HepG2 (cell line): Measurements from ENCODE around the gene SYNGR1. TPM values are rescaled to one million over a fixed set of nuclear protein-coding genes. Genes with fewer than 3 reads are reported as not detected.

Experiments
- ARNT ChIP-seq: fragments of 450-650 bp; IDR thresholded peaks from 2 replicates; pipeline ENCODE4 v1.6.1; 2017
- FOXK2 ChIP-seq: fragments of 450-650 bp; IDR thresholded peaks from 2 replicates; pipeline ENCODE4 v1.6.1; 2016
- HOXA5 ChIP-seq: sonication (generic); formaldehyde crosslinking; IDR thresholded peaks from 2 replicates; pipeline ENCODE4 v1.4.0; 2020; ENCODE audit warnings: missing genetic modification reagents
- JUN ChIP-seq: sonication (generic); formaldehyde crosslinking; IDR thresholded peaks from 2 replicates; pipeline ENCODE4 v1.4.0; 2020; ENCODE audit warnings: mild to moderate bottlenecking, missing genetic modification reagents
- KAT2B ChIP-seq: fragments of 150-350 bp; IDR thresholded peaks from 2 replicates; pipeline ENCODE4 v1.6.1; 2014; ENCODE audit warnings: low read depth, low read length, borderline replicate concordance
- NONO ChIP-seq, 2 experiments: fragments of 450-650 bp in 1 of 2; sonication (generic) in 1 of 2; formaldehyde crosslinking in 1 of 2; IDR thresholded peaks in 1 of 2; conservative IDR thresholded peaks in 1 of 2; 2 replicates each; pipeline versions ENCODE4 v1.6.1 to v1.8.0; 2017 to 2022; ENCODE audit warnings: mild to moderate bottlenecking in 1 of 2, missing genetic modification reagents in 1 of 2, moderate library complexity in 1 of 2
- SMAD1 ChIP-seq: sonication (generic); formaldehyde crosslinking; IDR thresholded peaks from 2 replicates; pipeline ENCODE4 v1.4.0; 2020; ENCODE audit warnings: missing genetic modification reagents, low read depth, mild to moderate bottlenecking, borderline replicate concordance
- SMAD3 ChIP-seq: sonication (generic); formaldehyde crosslinking; IDR thresholded peaks from 2 replicates; pipeline ENCODE4 v1.4.0; 2020; ENCODE audit warnings: missing genetic modification reagents
- TCF7L2 ChIP-seq: IDR thresholded peaks from 2 replicates; pipeline ENCODE4 v1.6.1; 2011; ENCODE audit warnings: mild to moderate bottlenecking, low read depth, low read length, moderate library complexity
- XBP1 ChIP-seq: sonication (generic); formaldehyde crosslinking; IDR thresholded peaks from 2 replicates; pipeline ENCODE4 v1.5.0; 2020; ENCODE audit warnings: missing genetic modification reagents
- ZFP1 ChIP-seq: IDR thresholded peaks from 2 replicates; pipeline ENCODE4 v1.6.1; 2016
- ZKSCAN5 ChIP-seq: sonication (generic); formaldehyde crosslinking; IDR thresholded peaks from 2 replicates; pipeline ENCODE4 v1.5.1; 2020; ENCODE audit warnings: mild to moderate bottlenecking, missing genetic modification reagents
- ZNF563 ChIP-seq: sonication (generic); formaldehyde crosslinking; IDR thresholded peaks from 2 replicates; pipeline ENCODE4 v1.8.0; 2022; ENCODE audit warnings: mild to moderate bottlenecking, moderate library complexity, missing genetic modification reagents
- ZNF614 ChIP-seq: IDR thresholded peaks from 2 replicates; pipeline ENCODE4 v1.6.1; 2018; ENCODE audit warnings: missing biosample characterization, missing genetic modification reagents, inconsistent platforms, borderline replicate concordance
- polyA plus RNA-seq, 8 experiments: library from polyadenylated mRNA; depleted of rRNA in 3 of 8; stranded (reverse) in 7 of 8; unstranded in 1 of 8; fragments of >200 nt; fragmentation: Illumina TruSeq in 4 of 8; extraction: Trizol in 4 of 8; gene quantifications; 2 replicates each; pipeline versions ENCODE4 v1.2.1 to v1.2.3, GENCODE V29; 2011 to 2016; ENCODE audit warnings: low read depth in 4 of 8, missing spikeins in 1 of 8, mixed read lengths in 1 of 8; ENCODE audit not compliant: insufficient read depth in 1 of 8
- total RNA-seq, 5 experiments: library from RNA; depleted of rRNA; stranded (reverse); fragments of >200 nt; fragmentation: Illumina TruSeq; extraction: Trizol; gene quantifications; 2 replicates each; pipeline ENCODE4 v1.2.3, GENCODE V29; 2016; ENCODE audit warnings: low read depth in 1 of 5
- TF ChIP-seq, protein P1 (sequence below): sonication (generic); formaldehyde crosslinking; IDR thresholded peaks from 2 replicates; pipeline ENCODE4 v1.4.0; 2020; ENCODE audit warnings: missing genetic modification reagents
- TF ChIP-seq, protein P2 (sequence below): sonication (generic); formaldehyde crosslinking; IDR thresholded peaks from 2 replicates; pipeline ENCODE4 v1.5.1; 2020; ENCODE audit warnings: mild to moderate bottlenecking, moderate library complexity, missing genetic modification reagents
- TF ChIP-seq, protein P3 (sequence below): sonication (generic); formaldehyde crosslinking; IDR thresholded peaks from 2 replicates; pipeline ENCODE4 v1.4.0; 2020; ENCODE audit warnings: missing genetic modification reagents
- TF ChIP-seq, protein P4 (sequence below): sonication (generic); formaldehyde crosslinking; IDR thresholded peaks from 2 replicates; pipeline ENCODE4 v1.5.0; 2020; ENCODE audit warnings: mild to moderate bottlenecking, missing genetic modification reagents
- TF ChIP-seq, protein P5 (sequence below): sonication (generic); formaldehyde crosslinking; IDR thresholded peaks from 2 replicates; pipeline ENCODE4 v1.5.0; 2020; ENCODE audit warnings: missing genetic modification reagents, mild to moderate bottlenecking, borderline replicate concordance
- TF ChIP-seq, protein P6 (sequence below): sonication (generic); formaldehyde crosslinking; IDR thresholded peaks from 2 replicates; pipeline ENCODE4 v1.5.0; 2020; ENCODE audit warnings: mild to moderate bottlenecking, missing genetic modification reagents, moderate library complexity

SYNGR1 gene
- total and polyA plus RNA-seq, 2 of the 13 experiments (the other 11 are each of a cell fraction or from before 2014, with no cell fraction given), result 0.27 to 2.7 TPM

DNA sequence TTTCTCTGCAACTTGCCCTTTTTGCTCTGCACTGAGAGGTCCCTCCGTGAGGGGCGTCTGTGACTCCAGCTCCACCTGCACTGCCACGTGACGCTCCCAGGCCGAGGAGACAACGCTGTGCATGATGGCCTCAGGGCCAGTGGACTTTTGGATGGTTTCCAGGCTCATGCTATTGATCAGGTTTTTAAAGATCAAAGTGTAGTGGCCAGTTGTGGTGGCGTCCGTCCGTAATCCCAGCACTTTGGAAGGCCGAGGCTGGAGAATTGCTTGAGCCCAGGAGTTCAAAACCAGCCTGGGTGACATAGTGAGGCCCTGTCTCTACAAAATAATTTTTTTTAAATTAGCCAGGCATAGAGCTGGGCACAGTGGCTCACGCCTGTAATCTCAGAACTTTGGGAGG, 46.4 kb upstream of the SYNGR1 start (continued):
- TF ChIP-seq SMAD3 (CRISPR knock-in tag) (peak; percentile 68; the same call in 1 of the 2 replicates), ZFP1 (CRISPR knock-in tag) (no peak), TCF7L2 (no peak), ZKSCAN5 (CRISPR knock-in tag) (no peak), ARNT (no peak), ZNF614 (CRISPR knock-in tag) (peak; percentile 89), XBP1 (peak; percentile 62; the same call in 1 of the 2 replicates), NONO (IDR thresholded peaks at IDR 0.05) (no peak), NONO (CRISPR knock-in tag; conservative IDR thresholded peaks at IDR 0.05) (peak; percentile 59; the same call in 1 of the 2 replicates), ZNF563 (CRISPR knock-in tag) (no peak; the same call in 1 of the 2 replicates), FOXK2 (no peak), KAT2B (peak; percentile 50; the same call in 1 of the 2 replicates), JUN (CRISPR knock-in tag) (0 out of 2 replicates have a peak, but pooled peaks have one; percentile 42), HOXA5 (CRISPR knock-in tag) (peak; percentile 46; the same call in 1 of the 2 replicates), SMAD1 (CRISPR knock-in tag) (peak; percentile 54; the same call in 1 of the 2 replicates)
- TF ChIP-seq, protein P1, sequence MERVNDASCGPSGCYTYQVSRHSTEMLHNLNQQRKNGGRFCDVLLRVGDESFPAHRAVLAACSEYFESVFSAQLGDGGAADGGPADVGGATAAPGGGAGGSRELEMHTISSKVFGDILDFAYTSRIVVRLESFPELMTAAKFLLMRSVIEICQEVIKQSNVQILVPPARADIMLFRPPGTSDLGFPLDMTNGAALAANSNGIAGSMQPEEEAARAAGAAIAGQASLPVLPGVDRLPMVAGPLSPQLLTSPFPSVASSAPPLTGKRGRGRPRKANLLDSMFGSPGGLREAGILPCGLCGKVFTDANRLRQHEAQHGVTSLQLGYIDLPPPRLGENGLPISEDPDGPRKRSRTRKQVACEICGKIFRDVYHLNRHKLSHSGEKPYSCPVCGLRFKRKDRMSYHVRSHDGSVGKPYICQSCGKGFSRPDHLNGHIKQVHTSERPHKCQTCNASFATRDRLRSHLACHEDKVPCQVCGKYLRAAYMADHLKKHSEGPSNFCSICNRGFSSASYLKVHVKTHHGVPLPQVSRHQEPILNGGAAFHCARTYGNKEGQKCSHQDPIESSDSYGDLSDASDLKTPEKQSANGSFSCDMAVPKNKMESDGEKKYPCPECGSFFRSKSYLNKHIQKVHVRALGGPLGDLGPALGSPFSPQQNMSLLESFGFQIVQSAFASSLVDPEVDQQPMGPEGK (CRISPR knock-in tag), result peak; percentile 35; the same call in 1 of the 2 replicates
- TF ChIP-seq, protein P2, sequence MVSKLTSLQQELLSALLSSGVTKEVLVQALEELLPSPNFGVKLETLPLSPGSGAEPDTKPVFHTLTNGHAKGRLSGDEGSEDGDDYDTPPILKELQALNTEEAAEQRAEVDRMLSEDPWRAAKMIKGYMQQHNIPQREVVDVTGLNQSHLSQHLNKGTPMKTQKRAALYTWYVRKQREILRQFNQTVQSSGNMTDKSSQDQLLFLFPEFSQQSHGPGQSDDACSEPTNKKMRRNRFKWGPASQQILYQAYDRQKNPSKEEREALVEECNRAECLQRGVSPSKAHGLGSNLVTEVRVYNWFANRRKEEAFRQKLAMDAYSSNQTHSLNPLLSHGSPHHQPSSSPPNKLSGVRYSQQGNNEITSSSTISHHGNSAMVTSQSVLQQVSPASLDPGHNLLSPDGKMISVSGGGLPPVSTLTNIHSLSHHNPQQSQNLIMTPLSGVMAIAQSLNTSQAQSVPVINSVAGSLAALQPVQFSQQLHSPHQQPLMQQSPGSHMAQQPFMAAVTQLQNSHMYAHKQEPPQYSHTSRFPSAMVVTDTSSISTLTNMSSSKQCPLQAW (CRISPR knock-in tag), result peak; percentile 93
- TF ChIP-seq, protein P3, sequence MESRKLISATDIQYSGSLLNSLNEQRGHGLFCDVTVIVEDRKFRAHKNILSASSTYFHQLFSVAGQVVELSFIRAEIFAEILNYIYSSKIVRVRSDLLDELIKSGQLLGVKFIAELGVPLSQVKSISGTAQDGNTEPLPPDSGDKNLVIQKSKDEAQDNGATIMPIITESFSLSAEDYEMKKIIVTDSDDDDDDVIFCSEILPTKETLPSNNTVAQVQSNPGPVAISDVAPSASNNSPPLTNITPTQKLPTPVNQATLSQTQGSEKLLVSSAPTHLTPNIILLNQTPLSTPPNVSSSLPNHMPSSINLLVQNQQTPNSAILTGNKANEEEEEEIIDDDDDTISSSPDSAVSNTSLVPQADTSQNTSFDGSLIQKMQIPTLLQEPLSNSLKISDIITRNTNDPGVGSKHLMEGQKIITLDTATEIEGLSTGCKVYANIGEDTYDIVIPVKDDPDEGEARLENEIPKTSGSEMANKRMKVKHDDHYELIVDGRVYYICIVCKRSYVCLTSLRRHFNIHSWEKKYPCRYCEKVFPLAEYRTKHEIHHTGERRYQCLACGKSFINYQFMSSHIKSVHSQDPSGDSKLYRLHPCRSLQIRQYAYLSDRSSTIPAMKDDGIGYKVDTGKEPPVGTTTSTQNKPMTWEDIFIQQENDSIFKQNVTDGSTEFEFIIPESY (CRISPR knock-in tag), result peak; percentile 71
- TF ChIP-seq, protein P4, sequence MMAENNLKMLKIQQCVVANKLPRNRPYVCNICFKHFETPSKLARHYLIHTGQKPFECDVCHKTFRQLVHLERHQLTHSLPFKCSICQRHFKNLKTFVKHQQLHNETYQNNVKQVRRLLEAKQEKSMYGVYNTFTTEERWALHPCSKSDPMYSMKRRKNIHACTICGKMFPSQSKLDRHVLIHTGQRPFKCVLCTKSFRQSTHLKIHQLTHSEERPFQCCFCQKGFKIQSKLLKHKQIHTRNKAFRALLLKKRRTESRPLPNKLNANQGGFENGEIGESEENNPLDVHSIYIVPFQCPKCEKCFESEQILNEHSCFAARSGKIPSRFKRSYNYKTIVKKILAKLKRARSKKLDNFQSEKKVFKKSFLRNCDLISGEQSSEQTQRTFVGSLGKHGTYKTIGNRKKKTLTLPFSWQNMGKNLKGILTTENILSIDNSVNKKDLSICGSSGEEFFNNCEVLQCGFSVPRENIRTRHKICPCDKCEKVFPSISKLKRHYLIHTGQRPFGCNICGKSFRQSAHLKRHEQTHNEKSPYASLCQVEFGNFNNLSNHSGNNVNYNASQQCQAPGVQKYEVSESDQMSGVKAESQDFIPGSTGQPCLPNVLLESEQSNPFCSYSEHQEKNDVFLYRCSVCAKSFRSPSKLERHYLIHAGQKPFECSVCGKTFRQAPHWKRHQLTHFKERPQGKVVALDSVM (CRISPR knock-in tag), result no peak
- TF ChIP-seq, protein P5, sequence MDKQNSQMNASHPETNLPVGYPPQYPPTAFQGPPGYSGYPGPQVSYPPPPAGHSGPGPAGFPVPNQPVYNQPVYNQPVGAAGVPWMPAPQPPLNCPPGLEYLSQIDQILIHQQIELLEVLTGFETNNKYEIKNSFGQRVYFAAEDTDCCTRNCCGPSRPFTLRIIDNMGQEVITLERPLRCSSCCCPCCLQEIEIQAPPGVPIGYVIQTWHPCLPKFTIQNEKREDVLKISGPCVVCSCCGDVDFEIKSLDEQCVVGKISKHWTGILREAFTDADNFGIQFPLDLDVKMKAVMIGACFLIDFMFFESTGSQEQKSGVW (CRISPR knock-in tag), result no peak
- TF ChIP-seq, protein P6, sequence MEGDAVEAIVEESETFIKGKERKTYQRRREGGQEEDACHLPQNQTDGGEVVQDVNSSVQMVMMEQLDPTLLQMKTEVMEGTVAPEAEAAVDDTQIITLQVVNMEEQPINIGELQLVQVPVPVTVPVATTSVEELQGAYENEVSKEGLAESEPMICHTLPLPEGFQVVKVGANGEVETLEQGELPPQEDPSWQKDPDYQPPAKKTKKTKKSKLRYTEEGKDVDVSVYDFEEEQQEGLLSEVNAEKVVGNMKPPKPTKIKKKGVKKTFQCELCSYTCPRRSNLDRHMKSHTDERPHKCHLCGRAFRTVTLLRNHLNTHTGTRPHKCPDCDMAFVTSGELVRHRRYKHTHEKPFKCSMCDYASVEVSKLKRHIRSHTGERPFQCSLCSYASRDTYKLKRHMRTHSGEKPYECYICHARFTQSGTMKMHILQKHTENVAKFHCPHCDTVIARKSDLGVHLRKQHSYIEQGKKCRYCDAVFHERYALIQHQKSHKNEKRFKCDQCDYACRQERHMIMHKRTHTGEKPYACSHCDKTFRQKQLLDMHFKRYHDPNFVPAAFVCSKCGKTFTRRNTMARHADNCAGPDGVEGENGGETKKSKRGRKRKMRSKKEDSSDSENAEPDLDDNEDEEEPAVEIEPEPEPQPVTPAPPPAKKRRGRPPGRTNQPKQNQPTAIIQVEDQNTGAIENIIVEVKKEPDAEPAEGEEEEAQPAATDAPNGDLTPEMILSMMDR (CRISPR knock-in tag), result peak; percentile 47
